GM18909 (cell line): ENCODE results near the gene TPSD1.
"Not testable (repeated sequence)": the region's sequence is repeated elsewhere in the genome, so short reads cannot be mapped to it uniquely, and the experiment has no call there.

Source experiments
- ATAC-seq: cut with Tn5 transposase; IDR thresholded peaks from one replicate; pipeline ENCODE4 v1.9.1; 2021; ENCODE audit warnings: mild to moderate bottlenecking; ENCODE audit not compliant: unreplicated experiment, poor library complexity

The TPSD1 gene

DNA sequence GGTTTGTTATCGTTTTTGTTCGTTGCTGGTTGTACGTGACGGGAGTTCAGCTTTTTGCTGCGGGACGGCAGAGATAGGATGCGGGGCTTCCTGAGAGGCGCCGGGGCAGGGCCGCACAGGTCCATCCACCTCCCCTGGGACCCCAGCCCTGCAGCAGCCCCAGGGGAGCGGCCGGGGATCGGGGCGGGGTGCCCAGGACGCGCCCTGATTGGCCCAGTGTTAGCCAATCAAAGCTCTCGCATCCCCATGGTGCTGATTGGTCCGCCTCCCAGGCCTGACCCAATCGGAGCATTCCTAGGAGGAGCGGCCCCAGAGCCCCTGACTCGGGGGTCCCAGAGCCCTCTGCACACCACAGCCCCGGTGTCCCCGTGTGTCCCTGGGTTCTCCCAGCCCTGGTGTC lies 17.0 kb upstream of the TPSD1 start:
- not testable (repeated sequence) for ATAC-seq

DNA sequence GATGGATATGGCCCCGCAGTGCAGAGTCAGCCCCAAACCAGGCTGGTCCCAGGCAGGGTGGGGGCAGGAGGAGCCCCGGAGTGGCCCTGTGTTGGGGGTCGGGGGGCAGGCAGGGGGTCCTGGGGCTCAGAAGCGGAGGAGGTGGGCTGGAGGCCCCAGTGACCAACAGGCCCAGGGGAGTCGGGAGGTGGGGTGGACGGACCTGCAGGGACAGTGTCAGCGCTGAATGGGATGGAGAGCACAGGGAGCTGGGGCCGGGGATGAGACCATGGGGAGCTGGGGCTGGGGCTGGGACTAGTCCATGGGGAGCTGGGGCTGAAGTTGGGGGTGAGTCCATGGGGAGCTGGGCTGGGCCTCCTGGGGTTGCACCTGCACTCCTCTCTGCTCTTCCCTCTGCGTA lies 16.3 kb upstream of the TPSD1 start:
- ATAC-seq: not testable (repeated sequence)

DNA sequence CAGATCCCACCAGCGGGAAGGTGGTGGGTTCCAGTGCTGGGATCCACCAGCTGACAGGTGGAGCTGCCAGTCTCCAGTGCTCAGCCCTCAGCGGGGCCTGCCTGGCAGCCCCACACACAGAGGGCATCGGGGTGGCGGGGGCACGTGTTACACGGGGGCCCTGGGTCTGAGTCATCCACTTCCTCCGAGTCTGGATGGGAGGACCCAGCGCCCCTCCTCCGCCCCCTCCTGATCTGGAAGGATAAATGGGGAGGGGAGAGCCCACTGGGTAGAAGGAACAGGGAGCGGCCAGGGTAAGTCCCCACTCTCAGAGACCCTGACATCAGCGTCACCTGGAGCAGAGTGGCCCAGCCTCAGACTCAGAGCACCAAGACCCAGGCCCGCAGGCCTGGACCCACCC lies 15.4 kb upstream of the TPSD1 start, which contains the start of gene TPSAB1:
Gene TPSAB1 (plus strand): TSS at position 270 of the 400 bp plus-strand sequence. CDS start 234 bp downstream, outside the sequence.
- ATAC-seq: not testable (repeated sequence)

DNA sequence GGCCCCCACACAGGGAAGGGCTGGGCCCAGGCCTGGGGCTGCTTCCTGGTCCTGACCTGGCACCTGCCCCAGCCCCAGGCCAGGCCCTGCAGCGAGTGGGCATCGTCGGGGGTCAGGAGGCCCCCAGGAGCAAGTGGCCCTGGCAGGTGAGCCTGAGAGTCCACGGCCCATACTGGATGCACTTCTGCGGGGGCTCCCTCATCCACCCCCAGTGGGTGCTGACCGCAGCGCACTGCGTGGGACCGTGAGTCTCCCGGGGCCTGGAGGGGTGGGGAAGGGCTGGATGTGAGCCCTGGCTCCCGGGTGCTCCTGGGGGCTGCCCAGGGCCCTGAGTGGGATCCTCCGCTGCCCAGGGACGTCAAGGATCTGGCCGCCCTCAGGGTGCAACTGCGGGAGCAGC lies 14.8 kb upstream of the TPSD1 start:
- ATAC-seq: not testable (repeated sequence)

DNA sequence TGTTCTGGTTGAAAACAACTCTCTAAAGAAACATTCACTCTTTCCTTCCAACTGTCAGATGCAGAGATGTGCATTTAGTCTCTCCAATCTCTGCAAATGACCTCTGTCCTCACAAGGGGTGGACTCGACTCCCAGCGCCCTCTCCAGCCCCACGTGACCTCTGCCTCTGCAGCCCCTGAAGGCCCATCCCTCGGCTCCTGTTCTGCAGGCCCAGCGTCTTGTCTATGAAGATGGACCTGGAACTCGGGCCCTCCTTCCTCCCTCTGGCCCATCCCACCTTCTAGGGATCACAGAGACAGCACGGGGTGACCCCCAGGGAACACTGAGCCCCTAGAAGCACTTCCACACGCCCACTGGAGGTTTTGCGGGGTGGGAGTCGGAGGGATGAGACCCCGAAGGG lies 12.5 kb upstream of the TPSD1 start:
- ATAC-seq: not testable (repeated sequence)

DNA sequence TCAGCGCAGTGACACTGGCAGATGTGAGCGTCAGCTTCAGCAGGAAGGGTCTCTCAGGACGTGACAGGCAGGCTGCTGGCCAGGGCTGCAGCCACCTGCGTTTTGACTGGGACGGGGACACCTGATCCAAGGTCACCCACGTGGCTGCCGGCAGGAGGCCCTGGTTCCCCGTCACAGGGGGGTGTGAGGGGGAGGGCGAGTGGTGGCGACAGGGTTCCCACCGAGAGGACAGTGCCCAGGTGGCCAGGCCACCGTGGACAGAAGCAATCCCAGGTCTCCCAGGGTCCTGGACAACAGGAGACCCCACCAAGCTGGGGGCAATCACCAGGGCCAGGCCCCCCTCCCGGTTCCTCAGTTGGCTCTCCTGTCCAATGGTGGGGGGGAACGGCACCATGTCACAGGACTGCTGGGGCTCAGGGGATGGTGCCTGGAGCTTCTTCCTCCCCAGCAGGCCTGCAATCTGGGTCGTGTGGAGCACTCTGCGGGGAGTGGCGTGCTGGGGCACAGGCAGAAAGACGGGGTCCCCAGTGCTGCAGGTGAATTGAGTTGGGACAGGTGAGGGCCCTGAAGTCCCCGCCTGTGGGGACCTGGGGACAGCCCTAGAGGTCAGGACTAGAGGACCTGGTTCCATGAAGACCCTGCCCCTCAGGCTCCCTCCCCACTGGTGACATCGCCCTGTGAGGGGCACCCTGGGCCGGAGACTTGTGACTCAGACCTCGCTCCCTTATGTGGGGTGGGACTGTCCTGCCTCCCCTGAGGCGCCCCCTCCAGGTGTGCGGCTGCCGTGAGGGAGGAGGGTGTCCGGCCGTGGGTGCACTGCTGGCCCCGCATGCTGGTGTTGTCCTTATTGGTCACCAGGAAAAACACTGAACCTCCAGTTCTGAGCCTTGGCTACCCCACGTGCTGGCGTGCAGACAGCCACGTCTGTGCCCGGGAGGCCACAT lies 11.7 kb upstream of the TPSD1 start:
- not testable (repeated sequence) for ATAC-seq

DNA sequence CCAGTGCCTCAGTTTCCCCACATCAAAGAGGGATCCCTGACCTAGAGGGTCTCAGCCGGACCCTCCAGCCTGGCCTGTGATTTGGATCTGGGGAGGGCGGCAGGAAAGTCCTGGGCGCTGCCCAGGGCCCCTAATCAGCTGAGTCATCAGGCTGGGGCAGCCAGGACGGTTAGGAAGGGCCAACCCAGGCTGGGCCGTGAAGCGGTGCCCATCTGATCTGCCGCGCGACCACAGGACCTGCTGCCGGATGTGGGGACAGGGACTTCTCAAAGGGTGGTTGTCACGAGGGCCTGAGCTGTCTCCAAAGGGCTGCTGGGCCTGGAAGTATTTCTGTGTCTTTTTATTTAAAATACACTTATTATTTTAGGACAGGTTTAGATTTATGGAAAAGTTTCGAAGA lies 11.0 kb upstream of the TPSD1 start:
- no peak for ATAC-seq

DNA sequence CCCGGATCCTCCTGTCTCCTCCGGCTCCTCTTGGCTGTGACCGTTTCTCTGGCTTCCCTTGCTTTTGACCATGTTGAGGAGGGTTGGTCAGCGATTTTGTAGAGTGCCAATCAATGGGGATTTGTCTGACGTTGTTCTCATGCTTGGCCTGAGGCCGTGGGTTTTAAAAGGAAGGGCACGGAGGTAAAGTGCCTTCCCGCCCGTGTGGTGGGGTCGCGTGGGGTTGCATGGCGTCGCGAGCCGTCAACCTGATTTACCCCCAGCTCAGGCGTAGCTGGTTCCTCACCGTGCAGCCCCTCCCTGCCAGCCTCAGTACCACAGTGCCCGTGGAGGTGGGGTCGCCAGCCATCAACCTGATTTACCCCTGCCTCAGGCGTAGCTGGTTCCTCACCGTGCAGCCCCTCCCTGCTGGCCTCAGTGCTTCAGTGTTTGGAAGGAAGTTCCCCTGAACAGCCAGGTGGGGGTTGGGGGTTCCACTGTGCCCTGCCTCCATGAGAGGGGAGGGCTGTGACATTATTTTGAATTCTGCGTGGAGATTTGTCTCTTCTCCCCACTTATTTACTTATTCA lies 10.3 kb upstream of the TPSD1 start:
- ATAC-seq: no peak

DNA sequence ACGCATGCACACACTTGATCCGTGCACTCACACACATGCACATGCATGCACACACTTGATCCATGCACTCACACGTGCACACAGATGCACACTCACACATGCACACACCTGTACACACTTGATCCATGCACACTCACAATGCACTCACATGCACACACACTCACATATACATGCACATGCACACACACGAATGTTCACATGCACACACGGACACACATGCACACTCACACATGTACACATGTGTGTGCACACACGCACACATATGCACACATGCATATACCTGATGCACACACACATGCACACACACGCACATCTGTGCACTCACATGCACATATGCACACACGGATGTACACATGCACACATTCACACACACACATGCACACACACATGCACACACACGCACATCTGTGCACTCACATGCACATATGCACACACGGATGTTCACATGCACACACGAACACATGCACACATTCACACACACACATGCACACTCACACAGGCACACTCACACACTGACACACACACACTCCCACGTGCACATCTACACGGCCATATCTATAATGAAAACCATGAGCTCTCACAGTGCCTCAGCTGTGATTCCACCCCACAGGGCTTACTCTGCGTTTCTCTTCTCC lies 7.8 kb upstream of the TPSD1 start:
- ATAC-seq: not testable (repeated sequence)

DNA sequence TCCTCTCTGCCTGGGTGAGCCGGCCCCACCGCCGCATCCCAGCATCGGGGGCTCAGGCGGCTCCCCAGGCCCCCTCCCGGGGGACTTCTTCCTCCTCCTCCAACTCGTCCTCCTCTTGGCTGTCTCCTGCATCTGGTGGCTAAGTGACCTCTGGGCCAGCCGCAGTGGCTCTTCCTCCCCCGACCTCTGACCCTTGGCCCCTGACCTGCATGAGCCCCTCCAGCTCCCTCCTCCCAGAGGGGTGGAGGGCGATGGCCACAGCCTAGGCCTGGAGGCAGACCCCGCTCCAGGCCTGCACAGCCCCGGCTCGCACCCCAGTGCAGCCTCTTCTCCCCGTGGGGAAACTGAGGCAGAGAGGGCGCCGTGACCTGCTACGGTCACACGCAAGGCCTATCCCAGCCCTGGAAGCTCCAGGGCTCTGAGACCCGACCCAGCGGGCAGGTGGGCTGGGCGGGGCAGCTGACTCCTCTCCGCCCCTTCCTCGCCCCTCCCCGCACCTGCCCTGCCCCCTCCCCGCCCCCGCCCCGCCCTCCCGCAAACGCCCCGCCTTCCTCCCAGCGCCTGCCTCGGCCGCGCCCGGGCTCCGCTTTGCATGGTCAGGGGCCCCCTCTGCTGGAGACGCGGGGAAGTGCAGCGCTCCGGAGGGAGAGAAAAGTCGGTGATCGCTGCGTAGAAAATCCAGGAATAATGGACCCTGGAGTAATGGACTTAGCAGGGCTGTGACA lies 6.7 kb upstream of the TPSD1 start:
- ATAC-seq: not testable (repeated sequence)

DNA sequence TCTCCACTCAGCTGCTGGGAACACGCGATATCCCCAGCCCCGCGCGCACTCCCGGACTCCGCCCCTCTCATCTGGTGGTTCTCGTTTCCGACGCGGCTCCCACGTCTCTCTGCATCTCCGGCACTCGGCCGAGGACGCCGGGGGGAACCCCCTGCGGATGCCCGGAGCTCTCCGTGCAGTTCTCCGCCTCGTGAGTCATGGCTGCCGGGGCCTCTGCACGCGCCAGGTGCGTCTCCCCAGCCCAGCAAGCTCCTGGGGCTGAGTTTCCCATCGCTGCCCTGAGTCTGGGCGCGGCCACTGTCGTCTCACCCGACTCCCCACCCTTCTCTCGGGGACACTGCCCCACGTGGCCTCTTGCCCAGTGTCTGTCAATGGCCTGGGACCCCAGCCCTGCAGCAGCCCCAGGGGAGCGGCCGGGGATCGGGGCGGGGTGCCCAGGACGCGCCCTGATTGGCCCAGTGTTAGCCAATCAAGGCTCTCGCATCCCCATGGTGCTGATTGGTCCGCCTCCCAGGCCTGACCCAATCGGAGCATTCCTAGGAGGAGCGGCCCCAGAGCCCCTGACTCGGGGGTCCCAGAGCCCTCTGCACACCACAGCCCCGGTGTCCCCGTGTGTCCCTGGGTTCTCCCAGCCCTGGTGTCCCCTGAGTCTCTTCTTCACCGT lies 2.0 kb upstream of the TPSD1 start:
- not testable (repeated sequence) for ATAC-seq

DNA sequence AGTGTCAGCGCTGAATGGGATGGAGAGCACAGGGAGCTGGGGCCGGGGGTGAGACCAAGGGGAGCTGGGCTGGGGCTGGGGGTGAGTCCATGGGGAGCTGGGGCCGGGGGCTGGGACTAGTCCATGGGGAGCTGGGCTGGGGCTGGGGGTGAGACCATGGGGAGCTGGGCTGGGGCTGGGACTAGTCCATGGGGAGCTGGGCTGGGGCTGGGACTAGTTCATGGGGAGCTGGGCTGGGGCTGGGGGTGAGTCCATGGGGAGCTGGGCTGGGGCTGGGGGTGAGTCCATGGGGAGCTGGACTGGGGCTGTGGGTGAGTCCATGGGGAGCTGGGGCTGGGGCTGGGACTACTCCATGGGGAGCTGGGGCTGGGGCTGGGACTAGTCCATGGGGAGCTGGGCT lies 1.0 kb upstream of the TPSD1 start:
- ATAC-seq: not testable (repeated sequence)

DNA sequence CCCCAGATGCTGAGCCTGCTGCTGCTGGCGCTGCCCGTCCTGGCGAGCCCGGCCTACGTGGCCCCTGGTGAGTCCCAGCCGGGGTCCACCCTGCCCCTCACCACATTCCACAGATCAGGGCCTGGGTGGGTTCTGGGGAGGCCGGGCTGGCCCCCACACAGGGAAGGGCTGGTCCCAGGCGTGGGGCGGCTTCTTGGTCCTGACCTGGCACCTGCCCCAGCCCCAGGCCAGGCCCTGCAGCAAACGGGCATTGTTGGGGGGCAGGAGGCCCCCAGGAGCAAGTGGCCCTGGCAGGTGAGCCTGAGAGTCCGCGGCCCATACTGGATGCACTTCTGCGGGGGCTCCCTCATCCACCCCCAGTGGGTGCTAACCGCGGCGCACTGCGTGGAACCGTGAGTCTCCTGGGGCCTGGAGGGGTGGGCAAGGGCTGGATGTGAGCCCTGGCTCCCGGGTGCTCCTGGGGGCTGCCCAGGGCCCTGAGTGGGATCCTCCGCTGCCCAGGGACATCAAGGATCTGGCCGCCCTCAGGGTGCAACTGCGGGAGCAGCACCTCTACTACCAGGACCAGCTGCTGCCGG lies 516 bp downstream of the TPSD1 start:
- not testable (repeated sequence) for ATAC-seq

DNA sequence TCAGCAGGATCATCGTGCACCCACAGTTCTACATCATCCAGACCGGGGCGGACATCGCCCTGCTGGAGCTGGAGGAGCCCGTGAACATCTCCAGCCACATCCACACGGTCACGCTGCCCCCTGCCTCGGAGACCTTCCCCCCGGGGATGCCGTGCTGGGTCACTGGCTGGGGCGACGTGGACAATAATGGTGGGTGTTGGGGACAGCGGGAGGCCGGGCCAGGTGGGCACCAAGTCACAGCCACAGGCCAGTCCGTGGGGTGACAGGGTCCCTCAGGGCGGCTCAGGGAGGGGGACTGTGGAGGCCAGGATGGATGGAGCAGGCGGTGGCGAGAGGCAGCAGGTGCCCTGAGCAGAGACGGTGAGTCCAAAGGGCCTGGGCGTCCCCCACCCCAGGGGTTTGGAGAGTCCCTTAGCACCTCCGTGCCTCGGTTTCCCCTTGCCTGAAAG lies 1.0 kb downstream of the TPSD1 start:
- no peak for ATAC-seq

DNA sequence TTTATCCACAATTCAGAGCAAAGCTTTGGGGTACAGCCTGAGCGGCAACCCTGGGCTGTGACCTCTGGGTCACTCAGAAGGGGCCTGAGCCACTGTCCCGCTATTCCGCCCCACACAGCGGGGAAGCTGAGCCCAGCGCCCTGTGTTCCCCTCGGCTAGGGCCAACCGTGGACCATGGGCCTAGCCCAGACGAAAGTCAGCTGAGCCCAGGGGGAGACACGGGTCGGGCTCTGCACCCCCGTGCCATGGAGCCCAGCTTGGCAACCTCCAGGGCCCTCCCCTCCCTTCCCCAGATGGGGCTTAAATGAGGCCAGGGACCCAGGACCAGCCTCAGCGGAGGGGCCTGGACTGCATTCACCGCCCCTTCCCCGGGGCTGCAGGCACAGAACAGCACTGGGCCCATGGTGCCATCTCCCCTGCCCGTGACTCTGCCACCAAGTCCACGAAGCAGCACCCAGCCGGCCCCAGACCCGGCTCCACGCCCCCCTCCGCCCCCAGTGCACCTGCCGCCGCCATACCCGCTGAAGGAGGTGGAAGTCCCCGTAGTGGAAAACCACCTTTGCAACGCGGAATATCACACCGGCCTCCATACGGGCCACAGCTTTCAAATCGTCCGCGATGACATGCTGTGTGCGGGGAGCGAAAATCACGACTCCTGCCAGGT lies 1.8 kb downstream of the TPSD1 start:
- ATAC-seq: no peak

DNA sequence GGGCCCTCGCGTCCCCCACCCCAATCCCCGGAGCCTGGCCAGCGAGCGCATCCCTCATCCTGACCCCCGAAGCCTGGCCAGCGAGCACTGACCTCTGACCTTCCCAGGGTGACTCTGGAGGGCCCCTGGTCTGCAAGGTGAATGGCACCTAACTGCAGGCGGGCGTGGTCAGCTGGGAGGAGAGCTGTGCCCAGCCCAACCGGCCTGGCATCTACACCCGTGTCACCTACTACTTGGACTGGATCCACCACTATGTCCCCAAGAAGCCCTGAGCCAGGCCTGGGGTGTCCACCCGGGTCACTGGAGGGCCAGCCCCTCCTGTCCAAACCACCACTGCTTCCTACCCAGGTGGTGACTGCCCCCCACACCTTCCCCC lies 2.3 kb downstream of the TPSD1 start:
- ATAC-seq: no peak

DNA sequence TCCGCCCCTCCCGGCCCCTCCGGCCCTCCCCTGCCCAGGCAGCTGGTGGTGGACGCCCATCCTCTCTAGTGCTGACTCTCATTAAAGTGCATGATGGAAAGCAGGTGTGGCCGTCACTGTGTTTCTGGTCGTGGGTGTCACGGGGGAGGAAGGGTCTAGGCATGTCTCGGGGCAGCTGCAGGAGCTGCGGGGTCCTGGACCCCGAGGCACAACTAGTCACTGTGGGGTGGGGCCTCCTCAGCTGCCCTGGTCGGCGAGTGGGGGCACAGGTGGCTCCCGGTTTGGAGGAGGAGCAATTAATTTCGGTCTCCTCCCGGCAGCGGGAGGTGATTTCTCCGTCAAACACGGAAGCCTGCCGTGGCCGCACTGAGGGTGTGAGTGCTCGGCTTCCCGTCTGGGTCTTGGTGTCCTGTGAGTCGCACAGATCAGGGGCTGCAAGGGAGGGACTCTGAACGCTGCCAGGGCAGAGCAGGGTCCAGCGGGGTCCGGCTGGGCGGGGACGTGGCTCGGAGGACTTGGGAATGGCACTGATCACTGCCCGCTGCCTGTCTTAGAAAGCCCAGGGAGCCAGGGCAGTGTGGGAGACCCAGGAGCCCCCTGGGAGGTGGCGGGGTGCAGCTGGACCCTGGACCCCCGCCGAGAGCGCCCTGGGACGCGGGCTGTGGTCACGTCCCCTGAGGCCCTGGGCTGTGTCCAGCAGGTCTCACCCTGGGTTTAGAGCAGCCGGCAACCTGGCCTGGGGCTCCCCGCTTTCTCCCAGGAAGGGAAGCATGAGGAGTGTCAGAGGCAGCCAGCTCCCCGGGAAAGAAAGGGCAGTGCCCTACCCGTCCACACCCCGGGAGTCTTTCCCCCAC lies 3.3 kb downstream of the TPSD1 start:
- ATAC-seq: no peak

DNA sequence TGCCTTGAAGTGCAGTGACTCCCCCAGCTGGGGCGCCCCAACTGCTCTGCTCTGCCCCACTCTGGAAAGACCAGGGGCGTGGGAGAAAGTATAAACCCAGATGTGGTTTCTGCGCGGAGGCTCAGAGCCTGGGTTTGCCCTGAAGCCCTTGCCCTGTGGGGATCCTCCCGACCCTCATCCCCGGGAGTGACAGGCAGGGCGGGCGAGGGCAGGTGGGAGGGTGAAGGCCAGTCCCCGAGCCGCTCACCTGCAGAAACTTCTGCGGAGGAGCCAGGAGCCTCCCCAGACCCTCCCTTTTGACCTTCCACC lies 3.8 kb downstream of the TPSD1 start:
- ATAC-seq: no peak
